Stimulated activated CD4-positive, alpha-beta T cell treated with anti-CD3 and anti-CD28 coated beads, Interleukin-12 subunit alpha, Interleukin-12 subunit beta, amount 100 ng/mL, for 24 hours (primary cell): ENCODE data around the gene TFDP1.

ENCODE experiments used
- DNase-seq, 2 experiments: peaks; one replicate each; pipeline ENCODE4 v3.0.0-alpha.2; 2020; ENCODE audit warnings: low read depth in 2 of 2

TFDP1 gene

DNA sequence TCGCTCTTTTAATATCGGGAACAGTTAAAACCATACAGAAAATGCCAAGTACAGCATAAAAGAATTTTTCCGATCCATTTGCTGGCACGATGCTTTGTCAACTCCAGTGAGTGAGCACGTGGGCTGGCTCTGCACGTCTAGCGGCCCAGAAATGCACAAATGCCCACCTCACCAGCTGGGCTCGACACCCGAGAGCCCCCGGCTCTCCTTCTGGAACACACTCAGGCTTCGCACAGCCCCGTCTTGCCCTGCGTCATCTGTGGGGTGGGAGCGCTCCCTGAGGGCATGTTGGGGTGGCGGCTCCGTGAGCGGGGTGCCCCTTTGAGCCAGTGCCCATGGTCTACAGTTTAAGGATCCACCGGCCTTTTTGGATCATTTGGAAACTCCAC lies 48.9 kb downstream of the TFDP1 start:
- DNase-seq: no peak

DNA sequence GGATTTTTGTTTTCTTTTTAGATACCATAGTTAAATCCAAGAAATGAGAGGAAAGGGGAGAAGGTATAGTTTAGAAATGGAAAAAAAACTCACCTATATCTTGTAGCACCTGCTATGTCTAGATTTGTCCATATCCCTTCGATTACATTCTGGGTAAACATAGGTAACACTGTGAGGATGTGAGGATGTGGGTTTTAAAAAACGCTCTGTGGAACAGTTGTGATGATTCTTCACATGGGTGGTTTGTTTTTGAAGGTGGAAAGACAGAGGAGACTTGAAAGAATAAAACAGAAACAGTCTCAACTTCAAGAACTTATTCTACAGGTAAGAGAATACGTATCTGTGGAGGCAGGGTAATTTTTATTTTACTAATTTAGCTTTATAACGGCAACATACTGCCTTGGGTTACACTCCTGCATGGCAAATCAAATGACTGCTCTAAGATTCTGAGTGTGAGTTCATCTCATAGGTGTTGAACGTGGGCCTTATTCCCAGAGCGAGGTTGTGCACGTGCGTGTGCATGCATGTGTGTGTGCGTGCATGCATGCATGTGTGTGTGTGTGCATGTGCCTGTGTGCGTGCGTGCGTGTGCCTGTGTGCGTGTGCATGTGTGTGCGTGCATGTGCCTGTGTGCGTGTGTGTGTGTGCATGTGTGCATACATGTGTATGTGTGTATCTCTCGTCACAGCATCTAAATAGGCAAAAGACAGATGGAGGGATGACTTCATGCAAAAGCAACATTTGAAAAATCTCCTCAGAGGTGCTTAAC lies 49.9 kb downstream of the TFDP1 start:
- no peak for DNase-seq

DNA sequence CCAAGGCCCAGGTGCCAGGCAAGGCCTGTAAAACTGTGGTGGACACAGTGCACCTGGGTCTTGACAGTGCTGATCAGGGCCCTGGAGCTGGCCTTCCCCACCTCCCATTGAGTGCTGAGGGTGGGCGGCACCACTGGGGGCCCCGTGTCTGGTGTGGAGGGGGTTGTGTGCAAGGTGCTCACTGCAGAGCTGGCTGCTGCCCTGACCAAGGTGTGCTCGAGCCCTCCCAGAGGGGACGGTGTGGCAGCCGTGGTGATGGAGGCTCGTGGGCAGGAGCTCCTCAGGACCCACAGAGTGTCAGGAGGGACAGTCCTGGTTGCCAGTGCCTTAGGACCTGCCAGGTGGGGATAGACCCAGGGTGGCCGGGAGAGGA lies 50.5 kb downstream of the TFDP1 start:
- DNase-seq: no peak

DNA sequence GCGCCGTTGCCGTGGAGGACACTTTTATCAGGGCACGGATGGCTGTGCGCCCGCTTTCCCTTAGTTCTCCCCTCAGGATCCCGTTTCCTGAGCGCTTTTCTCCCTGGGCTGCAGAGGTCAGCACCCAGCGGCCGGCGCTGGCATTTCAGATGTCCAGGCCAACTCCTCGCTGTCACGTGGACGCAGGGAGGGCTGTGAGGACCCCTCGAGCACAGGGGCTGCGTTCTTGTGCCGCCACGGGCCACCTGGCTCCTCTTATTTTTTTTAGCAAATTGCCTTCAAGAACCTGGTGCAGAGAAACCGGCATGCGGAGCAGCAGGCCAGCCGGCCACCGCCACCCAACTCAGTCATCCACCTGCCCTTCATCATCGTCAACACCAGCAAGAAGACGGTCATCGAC lies 51.2 kb downstream of the TFDP1 start:
- DNase-seq: no peak

DNA sequence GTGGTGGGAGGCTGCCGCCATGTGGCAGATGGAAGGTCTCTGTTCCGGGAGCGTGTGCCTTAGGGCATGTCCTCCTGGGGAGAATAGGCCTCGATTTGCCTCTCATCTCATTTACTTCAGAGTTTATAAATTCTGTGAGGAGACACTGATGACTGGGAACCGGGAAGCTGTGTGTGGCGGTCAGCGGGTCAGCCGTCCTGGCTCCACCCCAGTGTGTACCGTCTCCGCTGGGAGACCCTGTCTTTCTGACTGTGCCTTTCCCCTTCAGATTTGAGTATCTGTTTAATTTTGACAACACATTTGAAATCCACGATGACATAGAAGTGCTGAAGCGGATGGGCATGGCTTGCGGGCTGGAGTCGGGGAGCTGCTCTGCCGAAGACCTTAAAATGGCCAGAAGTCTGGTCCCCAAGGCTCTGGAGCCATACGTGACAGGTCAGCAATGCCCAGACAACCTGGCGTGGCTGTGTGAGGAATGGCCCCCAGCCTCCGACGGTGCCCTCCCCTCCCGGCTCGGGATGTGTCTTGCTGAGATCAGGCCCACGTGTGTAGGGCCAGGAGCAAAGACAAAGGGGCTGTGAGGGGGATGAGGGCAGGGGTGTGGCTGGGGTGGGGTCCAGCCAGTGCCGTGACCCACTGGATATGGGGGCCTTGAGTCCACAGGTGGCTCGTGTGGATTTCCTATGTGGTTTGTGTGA lies 51.9 kb downstream of the TFDP1 start:
- DNase-seq: no peak

DNA sequence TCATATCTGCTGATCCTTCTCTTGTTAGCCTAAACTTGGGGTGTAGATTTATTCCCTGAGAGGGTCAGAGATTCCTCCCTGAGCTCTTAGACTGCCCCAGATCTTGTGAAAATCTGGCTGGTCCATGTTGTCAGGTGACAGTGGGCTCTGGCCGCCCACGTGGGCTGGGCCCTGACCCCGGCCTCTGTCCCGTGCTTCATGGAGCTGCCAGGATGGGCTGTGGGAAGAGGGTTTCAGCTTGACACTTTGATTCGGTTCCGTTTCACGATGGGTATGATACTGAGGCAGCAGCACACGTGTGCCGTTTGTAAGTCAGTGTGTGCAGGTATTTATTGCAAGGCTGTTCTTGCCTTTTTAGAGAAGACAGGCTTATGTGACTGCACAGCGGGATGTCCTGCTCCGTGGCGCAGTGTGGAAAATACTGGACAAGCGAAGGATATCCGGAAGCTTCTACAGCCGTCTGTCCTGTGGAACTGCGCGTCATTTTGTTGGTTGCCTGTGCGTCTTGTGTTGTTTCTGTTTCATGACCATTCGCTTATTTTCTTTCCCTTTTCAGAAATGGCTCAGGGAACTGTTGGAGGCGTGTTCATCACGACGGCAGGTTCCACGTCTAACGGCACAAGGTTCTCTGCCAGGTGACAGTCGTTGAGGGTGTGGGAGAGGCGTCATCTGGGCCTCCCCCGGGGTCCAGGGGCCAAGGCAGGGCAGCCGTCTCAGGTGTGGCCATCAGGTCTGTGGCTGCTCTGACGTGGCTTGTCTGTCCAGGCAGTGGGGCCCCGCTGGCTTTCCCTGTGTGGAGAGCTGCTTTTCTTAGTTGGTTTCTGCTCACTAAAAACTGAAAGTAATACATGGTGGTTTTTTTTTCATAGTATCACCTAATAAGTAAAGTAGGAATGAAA lies 53.0 kb downstream of the TFDP1 start:
- DNase-seq: no peak

DNA sequence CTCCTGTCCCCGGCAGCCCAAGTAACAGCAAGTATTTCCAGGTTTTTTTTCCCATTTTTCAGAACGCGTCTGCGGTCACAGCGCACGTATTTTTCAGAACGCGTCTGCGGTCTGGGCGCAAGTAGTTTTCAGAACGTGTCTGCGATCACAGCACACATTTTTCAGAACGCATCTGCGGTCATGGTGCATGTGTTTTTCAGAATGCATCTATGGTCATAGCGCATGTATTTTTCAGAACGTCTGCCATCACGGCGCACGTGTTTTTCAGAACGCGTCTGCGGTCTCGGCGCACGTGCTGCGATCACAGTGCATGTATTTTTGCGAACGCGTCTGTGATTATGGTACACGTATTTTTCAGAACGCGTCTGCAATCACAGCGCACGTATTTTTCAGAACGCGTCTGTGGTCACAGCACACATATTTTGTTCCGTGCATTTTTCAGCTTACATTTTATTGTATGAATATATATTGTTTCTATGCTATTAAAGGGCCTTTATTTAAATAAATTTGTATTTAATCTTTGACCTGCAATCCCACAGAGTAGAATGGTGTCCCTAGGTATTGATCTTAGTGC lies 53.7 kb downstream of the TFDP1 start:
- no peak for DNase-seq

DNA sequence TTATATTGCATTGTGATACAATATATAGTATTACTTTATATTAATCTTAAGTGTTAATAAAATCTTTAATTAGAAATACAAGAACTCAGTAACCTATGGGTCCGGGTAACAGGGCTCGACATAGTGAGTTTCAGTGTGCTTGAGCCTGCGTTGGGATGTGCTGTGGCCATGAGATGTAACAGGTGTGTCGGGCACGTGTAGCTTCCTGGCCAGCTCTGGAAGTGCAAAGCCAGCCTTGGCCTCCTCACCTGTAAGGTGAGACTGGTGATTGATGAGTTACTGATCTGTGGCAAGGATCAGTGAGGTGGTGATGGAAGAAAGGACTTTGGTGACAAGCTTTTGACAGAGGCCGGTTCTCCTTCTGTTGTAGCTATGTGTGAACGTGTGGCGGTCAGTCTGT lies 54.3 kb downstream of the TFDP1 start:
- no peak for DNase-seq

DNA sequence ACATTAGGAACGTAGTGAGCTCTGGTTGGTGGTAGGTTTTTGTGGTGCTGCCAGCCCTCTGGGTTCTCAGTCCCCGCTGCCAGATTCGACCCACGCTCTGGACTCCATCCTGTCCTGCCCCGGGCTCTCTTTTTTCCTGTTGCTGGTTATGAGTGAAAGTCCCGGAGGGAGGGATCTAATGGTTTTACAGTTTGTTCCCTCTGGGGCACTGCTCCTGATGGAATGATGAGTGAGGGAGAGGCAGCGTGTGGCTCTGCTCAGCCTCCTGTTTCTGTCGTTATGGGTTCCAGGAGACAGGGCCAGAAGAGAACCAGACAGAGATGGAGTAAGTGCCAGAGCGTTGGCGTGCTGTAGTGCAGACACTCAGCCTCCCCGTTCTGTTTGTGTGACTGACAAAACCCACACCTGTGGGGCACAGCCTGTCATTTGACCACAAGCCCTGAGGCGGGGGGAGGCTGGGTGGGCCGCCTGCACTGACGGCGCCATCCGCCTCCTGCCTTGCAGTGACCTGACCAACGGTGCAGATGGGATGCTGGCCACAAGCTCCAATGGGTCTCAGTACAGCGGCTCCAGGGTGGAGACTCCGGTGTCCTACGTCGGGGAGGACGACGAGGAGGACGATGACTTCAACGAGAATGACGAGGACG lies 55.2 kb downstream of the TFDP1 start:
- DNase-seq: no peak

DNA sequence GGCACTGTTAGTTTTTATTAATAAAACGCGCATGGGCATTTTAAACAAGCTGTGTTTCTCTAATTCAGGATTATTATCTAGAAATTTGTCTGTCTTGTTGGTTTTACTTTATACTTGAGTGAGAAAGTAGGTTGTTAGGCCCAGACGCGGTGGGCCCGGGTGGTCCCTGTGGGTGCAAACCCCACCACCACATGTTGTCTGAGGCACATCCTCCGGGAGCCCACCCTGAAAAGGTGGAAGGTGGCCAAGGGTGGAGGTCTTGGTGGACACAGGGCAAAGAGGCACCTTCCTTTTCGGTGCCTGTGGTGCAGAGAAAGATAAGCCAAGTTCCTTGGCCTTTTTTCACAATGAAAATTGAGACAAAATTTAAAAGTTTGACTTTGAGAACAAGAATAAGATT lies 56.9 kb downstream of the TFDP1 start:
- DNase-seq: no peak

DNA sequence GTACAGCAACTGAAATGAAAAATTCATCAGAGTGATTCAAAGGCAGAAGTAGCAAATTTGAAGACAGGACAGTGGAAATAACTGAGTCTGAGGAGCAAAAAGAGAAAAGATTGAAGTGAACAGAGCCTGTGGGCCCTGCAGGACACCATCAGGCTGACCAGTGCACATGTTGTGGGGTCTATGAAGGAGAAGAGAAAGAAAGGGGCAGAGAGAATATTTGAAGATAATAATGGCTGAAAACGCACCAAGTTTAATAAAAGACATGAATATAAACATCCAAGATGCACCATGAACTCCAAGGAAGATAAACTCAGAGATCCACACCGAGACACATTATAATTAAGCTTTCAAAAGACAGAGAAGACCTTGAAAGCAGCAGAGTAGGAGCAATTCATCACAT lies 58.0 kb downstream of the TFDP1 start:
- no peak for DNase-seq

DNA sequence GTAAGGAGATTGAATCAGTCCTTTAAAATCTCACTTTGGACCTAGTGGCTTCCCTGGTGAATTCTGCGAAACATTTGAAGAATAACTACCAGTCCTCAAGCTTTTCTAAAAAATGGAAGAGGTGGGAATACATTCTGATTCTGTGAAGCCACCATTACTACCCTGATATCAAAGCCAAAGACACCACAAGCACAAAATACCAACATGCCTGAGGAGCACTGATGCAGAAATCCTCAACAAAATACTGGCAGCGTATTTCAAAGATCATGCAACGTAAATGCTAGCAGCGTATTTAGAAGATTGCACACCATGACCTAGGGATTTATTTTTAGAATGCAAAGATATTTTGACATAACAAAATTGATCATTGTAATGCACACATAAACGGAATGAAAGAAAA lies 59.0 kb downstream of the TFDP1 start:
- DNase-seq: no peak

DNA sequence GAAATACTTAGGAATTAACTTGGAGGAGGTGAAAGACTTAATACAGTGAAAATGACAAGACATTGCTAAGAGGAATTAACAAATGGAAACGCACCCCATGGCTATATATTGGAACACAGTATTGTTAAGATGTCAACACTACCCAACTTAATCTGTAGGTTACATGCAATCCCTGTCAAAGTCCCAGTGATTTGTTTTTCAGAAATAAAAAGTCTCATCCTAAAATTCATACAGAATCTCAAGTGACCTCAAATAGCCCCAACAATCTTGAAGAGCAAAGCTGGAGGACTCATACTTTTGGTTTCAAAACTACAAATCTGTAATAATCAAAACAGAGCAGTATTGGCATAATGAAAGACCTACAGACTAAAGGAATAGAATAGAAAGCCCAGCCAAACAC lies 60.2 kb downstream of the TFDP1 start:
- no peak for DNase-seq

DNA sequence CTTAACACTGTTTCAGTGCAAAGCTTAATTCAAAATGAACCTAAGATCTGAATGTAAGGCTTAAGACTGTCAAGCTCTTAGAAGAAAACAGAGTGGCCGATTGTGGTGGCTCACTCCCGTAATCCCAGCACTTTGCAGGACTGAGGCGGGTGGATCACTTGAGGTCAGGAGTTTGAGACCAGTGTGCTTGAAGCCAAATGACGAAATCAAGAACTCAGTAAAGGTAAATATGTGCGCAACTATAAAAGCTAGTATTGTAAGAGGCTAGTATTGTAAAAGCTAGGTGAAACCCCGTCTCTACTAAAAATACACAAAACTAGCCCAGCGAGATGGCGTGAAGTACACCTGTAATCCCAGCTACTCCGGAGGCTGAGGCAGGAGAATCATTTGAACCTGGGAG lies 60.8 kb downstream of the TFDP1 start:
- DNase-seq: no peak

DNA sequence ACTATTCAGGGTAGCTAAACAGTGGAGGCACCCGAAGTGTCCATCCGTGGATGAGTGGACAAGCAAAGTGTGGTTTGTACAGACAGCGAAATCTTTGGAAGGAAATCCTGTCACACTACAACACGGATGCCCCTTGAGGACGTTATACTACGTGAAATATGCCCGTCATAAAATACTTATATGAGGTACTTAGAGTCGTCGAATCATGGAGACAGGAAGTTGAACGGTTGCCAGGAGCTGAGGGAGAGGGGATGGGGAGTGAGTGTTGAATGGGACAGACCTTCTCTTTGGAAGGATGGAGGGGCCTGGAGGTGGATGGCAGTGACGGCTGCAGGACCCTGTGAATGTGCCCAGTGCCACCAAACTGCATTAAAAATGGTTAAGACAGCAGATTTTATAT lies 61.8 kb downstream of the TFDP1 start:
- no peak for DNase-seq

DNA sequence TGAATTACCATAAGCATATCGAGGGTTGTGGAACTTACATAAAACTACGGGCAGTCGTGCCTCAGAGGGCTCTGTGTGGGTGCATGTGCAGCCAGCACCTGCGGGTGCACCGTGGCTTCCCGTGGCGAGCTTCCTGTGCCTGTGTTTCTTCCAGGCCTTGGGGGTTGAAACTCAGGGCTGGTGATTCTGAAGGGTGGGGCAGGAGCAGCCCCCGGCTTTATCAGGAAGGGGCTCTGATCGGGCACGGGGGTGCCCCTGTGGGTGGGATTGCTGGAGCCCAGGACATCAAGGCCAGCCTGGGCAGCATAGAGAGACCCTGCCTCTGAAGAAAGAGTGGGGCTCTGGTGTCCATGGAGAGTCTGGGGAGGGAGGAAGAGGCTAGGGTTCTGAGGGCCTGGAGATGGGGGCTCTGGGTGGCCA lies 62.4 kb downstream of the TFDP1 start:
- no peak for DNase-seq

DNA sequence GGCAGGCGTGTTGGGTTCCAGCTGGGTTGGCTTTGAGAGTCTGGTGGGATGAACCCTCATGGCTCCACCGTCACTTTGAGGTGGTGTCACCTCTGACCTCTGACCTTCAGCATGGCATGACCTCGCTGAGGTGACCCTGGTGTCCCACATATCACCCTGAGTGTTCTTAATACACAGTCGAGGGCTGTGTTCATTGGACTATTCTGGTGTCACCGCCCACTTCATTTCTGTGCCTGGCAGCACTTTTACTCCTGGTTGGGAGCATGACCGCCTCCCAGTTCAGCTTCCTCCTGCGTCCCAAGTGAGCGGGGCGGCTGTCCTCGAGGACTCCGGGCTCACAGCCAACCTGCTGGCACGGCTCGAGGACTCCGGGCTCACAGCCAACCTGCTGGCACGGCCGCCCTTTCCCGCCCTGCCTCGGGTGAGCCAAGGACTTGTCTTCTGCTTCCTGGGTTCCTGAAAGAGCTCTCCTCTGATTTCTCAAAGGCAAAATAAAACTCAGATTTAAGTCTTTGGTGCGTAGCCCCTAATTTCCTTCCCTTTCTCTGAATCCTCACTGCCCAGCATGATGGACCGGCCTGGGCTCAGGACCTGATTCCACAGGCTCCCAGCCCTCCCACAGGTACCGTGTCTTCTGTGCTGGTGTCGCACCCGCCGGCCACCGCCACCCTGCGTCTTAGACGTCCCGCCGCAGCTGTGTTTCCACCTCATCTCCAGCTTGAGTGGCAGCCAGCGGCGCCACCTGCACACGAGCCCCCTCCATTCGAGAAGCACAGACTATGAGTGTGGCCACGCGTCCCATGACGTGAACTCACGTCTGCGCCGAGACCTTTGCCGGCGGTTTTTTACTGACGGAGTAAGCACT lies 63.0 kb downstream of the TFDP1 start:
- DNase-seq: no peak

DNA sequence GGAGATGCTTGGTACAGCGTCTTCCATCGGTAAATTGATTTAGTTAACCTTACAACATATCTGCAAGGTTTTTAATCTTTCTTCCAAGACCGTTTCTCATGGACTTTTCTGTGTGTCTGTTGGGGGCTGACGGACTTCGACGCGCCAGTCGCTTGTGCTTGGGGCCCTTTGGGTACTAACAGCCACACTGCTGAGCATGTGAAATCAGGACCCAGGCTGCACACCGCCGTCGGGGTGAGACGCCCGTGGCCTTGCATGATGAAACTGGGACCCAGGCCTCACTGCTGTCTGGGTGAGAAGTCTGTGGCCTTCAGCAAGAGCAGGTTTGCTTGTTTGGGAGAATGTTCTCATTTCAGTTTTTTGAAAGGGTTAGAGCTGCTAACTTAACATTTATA lies 63.7 kb downstream of the TFDP1 start:
- no peak for DNase-seq

DNA sequence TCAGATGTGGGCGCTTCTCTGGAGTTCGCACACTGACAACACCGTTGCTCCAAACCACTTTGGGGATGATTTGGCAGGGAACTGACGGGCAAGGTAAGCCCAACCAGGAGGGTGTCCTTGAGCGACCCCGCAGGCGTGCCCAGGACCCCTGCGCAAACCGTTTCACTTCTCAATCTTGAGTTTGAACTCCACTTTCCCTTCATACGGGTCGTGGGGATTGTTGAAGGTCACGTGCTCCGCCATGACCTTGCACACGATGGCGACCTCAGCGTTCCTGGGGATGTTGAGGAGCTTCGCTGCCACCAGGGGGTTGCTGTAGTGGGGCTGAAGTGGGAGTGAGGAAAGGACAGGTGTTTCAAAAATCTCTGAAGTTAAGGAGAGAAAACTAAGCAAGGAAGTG lies 64.7 kb downstream of the TFDP1 start:
- no peak for DNase-seq

DNA sequence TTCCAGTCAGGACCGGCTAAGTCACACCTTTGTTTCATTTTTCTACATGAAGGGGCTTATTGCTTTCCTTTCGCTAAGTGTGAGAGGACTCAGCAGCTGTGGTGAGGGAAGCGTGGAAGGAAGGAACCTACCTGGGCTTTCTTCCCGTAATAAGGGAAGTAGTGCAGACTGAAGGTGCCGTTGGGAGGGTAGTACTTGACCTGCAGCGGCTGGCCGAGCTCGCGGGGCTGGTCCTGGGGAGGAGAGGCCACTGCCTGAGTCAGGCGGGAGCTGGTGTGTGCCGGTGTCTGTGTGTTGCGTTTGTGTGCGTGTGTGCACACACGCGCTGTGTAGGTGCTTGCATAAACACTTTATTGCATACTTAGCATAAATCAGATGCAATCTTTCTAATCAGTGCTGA lies 65.7 kb downstream of the TFDP1 start:
- no peak for DNase-seq

DNA sequence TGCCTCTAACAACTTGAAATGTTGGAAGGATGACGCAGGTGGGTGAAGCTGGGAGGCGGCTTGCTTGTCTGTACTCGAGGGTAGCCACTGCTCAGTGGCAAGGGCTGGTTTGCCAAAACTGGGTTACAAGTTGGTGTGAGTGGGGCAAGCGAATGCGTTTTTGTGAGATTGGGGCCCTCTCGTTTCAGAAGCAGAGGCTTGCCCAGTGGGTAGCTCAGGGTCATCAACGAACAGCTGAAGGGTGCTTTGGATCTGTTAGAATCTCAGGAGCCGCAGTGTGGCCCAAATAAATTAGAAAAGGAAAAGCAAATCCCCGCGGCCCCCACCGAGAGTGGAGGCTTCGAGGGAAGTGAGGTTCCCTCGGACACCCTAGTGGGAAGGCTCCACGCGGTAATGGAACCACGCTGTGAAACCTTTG lies 66.2 kb downstream of the TFDP1 start:
- DNase-seq: no peak
